Endodermal cell (in vitro differentiated cells): ENCODE measurements around the gene SELENOO. TPM values are rescaled to one million over a fixed set of nuclear protein-coding genes. Genes with fewer than 3 reads are reported as not detected.

Experiments used
- DNase-seq: peaks from one replicate; pipeline ENCODE4 v3.0.0-alpha.2; 2017
- H3K27ac ChIP-seq: 2 replicates; pipeline ENCODE4 v1.5.1; 2013; ENCODE audit warnings: mild to moderate bottlenecking, low read depth, low read length, moderate library complexity
- H3K27me3 ChIP-seq: 2 replicates; pipeline ENCODE4 v1.6.1; 2013; ENCODE audit warnings: mild to moderate bottlenecking, low read length, moderate library complexity; ENCODE audit not compliant: insufficient read depth, control insufficient read depth, poor library complexity, severe bottlenecking
- H3K36me3 ChIP-seq: 2 replicates; pipeline ENCODE4 v1.7.0; 2013; ENCODE audit warnings: mild to moderate bottlenecking, low read length, moderate library complexity; ENCODE audit not compliant: control insufficient read depth, insufficient read depth
- H3K4me1 ChIP-seq: one replicate; pipeline ENCODE4 v1.7.0; 2013; ENCODE audit warnings: low read length; ENCODE audit not compliant: control insufficient read depth, insufficient read depth
- H3K4me3 ChIP-seq: 2 replicates; pipeline ENCODE4 v1.5.1; 2013; ENCODE audit warnings: mild to moderate bottlenecking, low read length, moderate library complexity
- H3K9ac ChIP-seq: 2 replicates; pipeline ENCODE4 v1.6.1; 2013; ENCODE audit warnings: mild to moderate bottlenecking, low read length, moderate library complexity; ENCODE audit not compliant: poor library complexity, severe bottlenecking; ENCODE audit errors: extremely low read depth
- H3K9me3 ChIP-seq: 2 replicates; pipeline ENCODE4 v1.6.1; 2013; ENCODE audit warnings: mild to moderate bottlenecking, low read length, moderate library complexity; ENCODE audit not compliant: control insufficient read depth
- H3K27ac Mint-ChIP-seq: 2 replicates; pipeline ENCODE4 v1.8.0; 2020; ENCODE audit warnings: mixed read lengths
- H3K27me3 Mint-ChIP-seq: 2 replicates; pipeline ENCODE4 v1.8.0; 2021; ENCODE audit warnings: mild to moderate bottlenecking, mixed read lengths; ENCODE audit not compliant: insufficient read depth
- H3K36me3 Mint-ChIP-seq: 2 replicates; pipeline ENCODE4 v1.8.0; 2020; ENCODE audit warnings: low read depth, mixed read lengths
- H3K4me1 Mint-ChIP-seq: 2 replicates; pipeline ENCODE4 v1.8.0; 2020; ENCODE audit warnings: mixed read lengths
- H3K4me3 Mint-ChIP-seq: 2 replicates; pipeline ENCODE4 v1.8.0; 2020; ENCODE audit warnings: mild to moderate bottlenecking, moderate library complexity, mixed read lengths
- H3K9me3 Mint-ChIP-seq: 2 replicates; pipeline ENCODE4 v1.8.0; 2020; ENCODE audit warnings: mild to moderate bottlenecking, mixed read lengths
- WGBS, 2 experiments: methylation state at CpG; one replicate each; pipeline versions ENCODE4 v1.1.5 to v1.1.7; 2013; ENCODE audit warnings: missing lambda C conversion rate in 2 of 2, mixed read lengths in 1 of 2; ENCODE audit not compliant: insufficient coverage in 1 of 2, insufficient read length in 1 of 2; 5-methylcytosine and 5-hydroxymethylcytosine counted together
- total RNA-seq, 2 donors: library from RNA; stranded (reverse); fragmentation: NEBNext Ultra II Directional in 1 of 2; extraction: Animal tissue kit (Norgen Biotek cat#: 25700) in 1 of 2; gene quantifications; 2 replicates in 1 of 2; 3 replicates in 1 of 2; pipeline ENCODE4 v1.2.1, GENCODE V29; 2021
- TF ChIP-seq, protein P1 (sequence below): fragments of 200-600 bp; sonication (generic); conservative IDR thresholded peaks from 2 replicates; pipeline ENCODE4 v1.5.0; 2021; ENCODE audit warnings: antibody characterized with exemption, mild to moderate bottlenecking

SELENOO gene
- total RNA-seq, 2 donors from 2014 or later: 22.2 to 22.9 TPM

DNA sequence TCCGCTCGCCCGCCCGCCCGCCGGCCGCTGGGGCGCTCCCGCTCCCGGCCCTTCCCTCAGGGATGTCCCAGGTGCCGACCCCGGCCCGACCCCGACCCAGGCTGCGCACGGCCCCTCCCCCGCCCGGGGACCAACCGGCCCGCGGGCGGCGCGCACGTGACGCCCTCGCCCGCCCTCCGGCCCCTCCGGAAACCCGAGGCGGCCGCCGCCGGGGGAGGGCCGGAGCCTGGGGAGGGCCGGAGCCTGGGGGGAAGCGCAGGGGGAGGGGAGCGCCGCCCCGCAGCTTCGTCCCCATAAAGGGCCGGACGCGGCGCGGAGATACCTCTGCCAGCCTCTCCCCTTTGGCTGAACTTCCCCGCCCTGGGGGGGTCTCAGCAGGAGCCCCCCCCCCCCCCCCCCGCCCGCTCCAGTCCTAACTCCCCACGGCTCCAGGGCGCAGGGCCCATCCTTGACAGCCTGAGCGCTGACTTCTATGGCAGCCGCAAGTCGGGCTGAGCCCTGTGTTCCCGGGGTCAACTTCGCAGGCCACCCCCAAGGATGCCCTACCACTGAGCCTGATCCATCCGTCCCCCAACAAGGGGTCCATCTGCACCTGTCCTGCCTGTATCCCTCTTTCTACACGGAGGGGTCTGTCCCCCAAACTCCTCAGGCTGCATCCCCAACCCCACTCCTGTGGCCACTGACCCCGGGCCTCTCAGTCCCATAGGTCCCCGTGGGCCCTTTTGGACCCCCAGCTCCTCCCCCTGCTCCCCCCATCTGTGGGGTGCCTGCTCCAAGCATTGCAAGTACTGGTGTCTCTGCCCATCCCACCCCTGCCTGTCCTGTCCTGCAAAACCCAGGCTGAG lies 61.0 kb downstream of the SELENOO start, which contains the start of gene MAPK12:
Gene MAPK12, minus strand, starts transcription at position 69 of the 845 bp plus-strand sequence. CDS start 174 bp downstream, outside the sequence.
- Histone ChIP-seq H3K4me3 (peak within 1 kb of the TSS; percentile 77), H3K27ac (no peak within 1 kb of the TSS), H3K36me3 (peaks cover 10% of the 10 kb centered on the region), H3K9me3 (no peaks in the 10 kb centered on the region), H3K4me1 (no peaks in the 10 kb centered on the region), H3K27me3 (peaks cover 5% of the 10 kb centered on the region), H3K9ac (peak within 1 kb of the TSS; percentile 34)
- TF ChIP-seq, protein P1, sequence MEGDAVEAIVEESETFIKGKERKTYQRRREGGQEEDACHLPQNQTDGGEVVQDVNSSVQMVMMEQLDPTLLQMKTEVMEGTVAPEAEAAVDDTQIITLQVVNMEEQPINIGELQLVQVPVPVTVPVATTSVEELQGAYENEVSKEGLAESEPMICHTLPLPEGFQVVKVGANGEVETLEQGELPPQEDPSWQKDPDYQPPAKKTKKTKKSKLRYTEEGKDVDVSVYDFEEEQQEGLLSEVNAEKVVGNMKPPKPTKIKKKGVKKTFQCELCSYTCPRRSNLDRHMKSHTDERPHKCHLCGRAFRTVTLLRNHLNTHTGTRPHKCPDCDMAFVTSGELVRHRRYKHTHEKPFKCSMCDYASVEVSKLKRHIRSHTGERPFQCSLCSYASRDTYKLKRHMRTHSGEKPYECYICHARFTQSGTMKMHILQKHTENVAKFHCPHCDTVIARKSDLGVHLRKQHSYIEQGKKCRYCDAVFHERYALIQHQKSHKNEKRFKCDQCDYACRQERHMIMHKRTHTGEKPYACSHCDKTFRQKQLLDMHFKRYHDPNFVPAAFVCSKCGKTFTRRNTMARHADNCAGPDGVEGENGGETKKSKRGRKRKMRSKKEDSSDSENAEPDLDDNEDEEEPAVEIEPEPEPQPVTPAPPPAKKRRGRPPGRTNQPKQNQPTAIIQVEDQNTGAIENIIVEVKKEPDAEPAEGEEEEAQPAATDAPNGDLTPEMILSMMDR: no peak
- Mint-ChIP-seq H3K36me3 (peaks cover 5% of the 10 kb centered on the region), H3K4me1 (peaks cover 5% of the 10 kb centered on the region), H3K27ac (no peak within 1 kb of the TSS), H3K9me3 (no peaks in the 10 kb centered on the region), H3K4me3 (peak within 1 kb of the TSS; percentile 59), H3K27me3 (peaks cover 35% of the 10 kb centered on the region)
- WGBS, 2 experiments: 9 to 12% methylated on average over 15 to 60 of the region's 61 CpGs
- peak; percentile 82 for DNase-seq

DNA sequence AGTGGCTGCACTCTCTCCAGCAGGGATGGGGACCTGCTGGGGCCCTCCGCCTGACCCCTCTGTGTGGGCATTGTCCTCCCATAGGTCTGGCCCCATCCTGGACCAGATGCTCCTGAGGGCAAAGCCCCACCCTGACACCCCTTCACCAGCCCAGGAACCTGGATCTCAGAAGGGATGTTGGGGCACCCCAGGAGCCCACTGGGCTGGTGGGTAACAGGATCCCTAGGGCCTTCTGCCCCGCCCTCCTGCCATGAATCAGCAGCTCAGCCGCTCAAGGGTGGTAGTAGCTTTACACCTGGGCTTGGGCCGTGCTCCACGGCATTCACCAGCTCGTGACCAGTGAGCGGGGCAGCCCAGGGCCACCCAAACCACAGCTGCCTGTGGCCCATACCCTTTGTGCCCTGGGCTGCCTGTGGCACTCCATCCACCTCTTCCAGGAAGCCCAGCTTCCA lies 61.7 kb downstream of the SELENOO start:
- no peak for DNase-seq
- H3K4me1 ChIP-seq: no peaks in the 10 kb centered on the region
- H3K4me3 ChIP-seq: no peak overlapping the region
- peak overlapping the region; percentile 59 for H3K4me3 Mint-ChIP-seq
- peaks cover 41% of the 10 kb centered on the region for H3K27me3 Mint-ChIP-seq
- H3K27ac Mint-ChIP-seq: no peak overlapping the region
- H3K4me1 Mint-ChIP-seq: peaks cover 5% of the 10 kb centered on the region
- peaks cover 8% of the 10 kb centered on the region for H3K27me3 ChIP-seq
- no peaks in the 10 kb centered on the region for H3K9me3 ChIP-seq
- peaks cover 3% of the 10 kb centered on the region for H3K36me3 Mint-ChIP-seq
- H3K36me3 ChIP-seq: peaks cover 8% of the 10 kb centered on the region
- TF ChIP-seq, protein P1: no peak
- no peak overlapping the region for H3K9ac ChIP-seq
- H3K27ac ChIP-seq: no peak overlapping the region
- H3K9me3 Mint-ChIP-seq: no peaks in the 10 kb centered on the region
- 78 to 81% methylated on average over 4 to 7 of the region's 7 CpGs for WGBS, 2 experiments

DNA sequence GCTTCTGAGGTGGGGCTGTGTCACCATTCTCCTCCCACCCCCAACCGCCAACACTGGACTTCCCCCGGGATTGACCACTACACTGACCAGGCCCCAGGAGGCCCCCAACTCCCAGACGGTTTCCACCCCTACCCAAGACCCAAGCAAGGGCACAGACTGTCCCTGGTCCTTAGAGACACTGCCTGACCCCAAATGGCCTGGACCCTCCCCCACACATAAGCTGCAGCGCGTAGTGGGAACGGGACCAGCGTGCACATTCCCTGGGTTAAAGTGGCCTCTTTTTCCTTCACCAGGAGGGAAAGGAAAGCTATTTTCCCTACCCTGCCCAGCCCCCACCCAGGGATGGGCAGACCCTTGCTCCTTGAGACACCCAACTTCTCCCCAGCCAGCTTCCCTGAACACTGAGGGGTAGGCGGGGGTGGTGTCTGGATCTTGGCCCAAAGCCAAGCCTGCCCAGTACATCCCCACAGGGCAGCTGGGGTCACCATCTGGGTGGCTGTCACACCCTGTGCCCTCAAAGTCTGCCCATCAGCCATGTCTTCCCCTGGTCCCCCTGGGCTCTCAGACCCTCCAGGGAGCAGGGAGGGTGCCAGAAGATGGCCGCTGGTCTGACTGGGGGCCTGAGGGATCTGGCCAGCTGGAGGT lies 62.3 kb downstream of the SELENOO start:
- no peak overlapping the region for H3K9ac ChIP-seq
- H3K4me3 Mint-ChIP-seq: peak overlapping the region; percentile 59
- peaks cover 5% of the 10 kb centered on the region for H3K36me3 ChIP-seq
- H3K27me3 ChIP-seq: peaks cover 11% of the 10 kb centered on the region
- no peak overlapping the region for H3K27ac ChIP-seq
- WGBS, 2 experiments: 87 to 100% methylated on average over 1 to 9 of the region's 9 CpGs
- no peaks in the 10 kb centered on the region for H3K9me3 Mint-ChIP-seq
- no peak for DNase-seq
- no peaks in the 10 kb centered on the region for H3K9me3 ChIP-seq
- peaks cover 5% of the 10 kb centered on the region for H3K4me1 Mint-ChIP-seq
- no peaks in the 10 kb centered on the region for H3K4me1 ChIP-seq
- H3K27ac Mint-ChIP-seq: no peak overlapping the region
- no peak overlapping the region for H3K4me3 ChIP-seq
- peaks cover 44% of the 10 kb centered on the region for H3K27me3 Mint-ChIP-seq
- TF ChIP-seq, protein P1: no peak
- peaks cover 3% of the 10 kb centered on the region for H3K36me3 Mint-ChIP-seq
